ENCODE measurements around the gene IFNA17. TPM values are rescaled to one million over a fixed set of nuclear protein-coding genes. Genes with fewer than 3 reads are reported as not detected.

IFNA17 gene
- total RNA-seq, 1 experiment from 2014 or later = not detected

DNA sequence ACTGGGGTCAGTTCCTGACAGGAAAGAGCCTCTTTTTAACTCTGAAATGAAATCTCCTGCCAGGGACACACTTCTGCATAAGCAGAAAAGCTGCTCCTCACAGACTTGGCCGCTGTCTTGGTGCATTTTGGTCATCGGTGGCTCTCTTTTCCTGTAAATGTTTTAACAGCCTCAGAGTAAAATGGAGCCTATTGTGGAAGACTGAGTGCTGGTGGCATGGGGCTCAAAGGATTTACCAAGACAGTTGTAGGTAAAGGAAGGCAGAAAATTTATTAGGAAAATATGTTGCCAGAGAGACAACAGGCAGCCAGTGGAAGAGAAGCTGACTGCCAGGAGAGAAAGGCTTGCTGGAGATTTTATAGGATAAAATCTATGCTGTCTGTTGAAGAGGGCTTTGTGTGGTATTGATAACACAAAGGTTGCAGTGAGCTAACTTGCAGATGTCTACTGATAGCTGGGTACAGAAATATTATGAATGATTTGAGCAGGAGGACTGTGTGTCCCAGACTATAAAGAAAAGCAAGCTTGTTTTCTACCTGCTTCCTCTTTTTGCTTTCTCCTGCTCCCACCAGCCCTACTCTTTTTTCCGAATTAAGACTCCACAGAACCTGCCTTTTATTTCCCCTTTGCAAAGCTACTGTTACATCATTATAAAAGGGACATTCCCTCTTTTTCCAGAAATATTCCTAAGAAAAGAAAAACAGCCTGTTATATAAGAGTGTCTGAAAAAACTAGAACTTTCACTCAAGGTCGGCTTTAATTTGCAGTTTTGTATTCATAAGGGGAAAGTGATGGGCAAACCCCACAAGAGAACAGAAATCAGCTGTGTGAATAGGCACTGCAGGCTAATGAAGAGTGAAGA, 39.7 kb upstream of the IFNA17 start:
- Histone ChIP-seq H3K79me1 (ENCODE audit: insufficient read depth, low read depth, low read length, poor library complexity, severe bottlenecking) (no peaks in the 10 kb centered on the region), H3T11ph (ENCODE audit: low read length) (no peak overlapping the region), H4K5ac (ENCODE audit: insufficient read length, low read depth, low read length) (no peak overlapping the region), H3K23me2 (ENCODE audit: insufficient read length, low read depth, low read length, poor library complexity, severe bottlenecking) (no peaks in the 10 kb centered on the region), H3K14ac (ENCODE audit: insufficient read depth, low read length) (no peak overlapping the region), H2BK20ac (ENCODE audit: low read depth, low read length, poor library complexity, severe bottlenecking) (no peak overlapping the region), H3K4me1 (ENCODE audit: insufficient read depth, low read length) (no peaks in the 10 kb centered on the region), H3K27me3 (ENCODE audit: insufficient read depth, low read length) (peaks cover 42% of the 10 kb centered on the region), H3K9me3 (ENCODE audit: control insufficient read depth, low read depth, low read length) (no peaks in the 10 kb centered on the region), H2BK5ac (ENCODE audit: insufficient read length, low read length) (no peak overlapping the region), H2BK120ac (ENCODE audit: low read depth, low read length, poor library complexity, severe bottlenecking) (no peak overlapping the region), H3K27ac (ENCODE audit: insufficient read length, low read depth, low read length) (no peak overlapping the region), H4K8ac (replicated peaks; ENCODE audit: insufficient read length, low read depth, low read length) (no peak overlapping the region), H2BK15ac (ENCODE audit: low read depth, low read length) (no peak overlapping the region), H4K20me1 (ENCODE audit: control insufficient read depth, insufficient read depth, insufficient read length) (no peaks in the 10 kb centered on the region), H3K4ac (ENCODE audit: low read depth, low read length) (no peak overlapping the region), H3K9ac (ENCODE audit: extremely low read depth, insufficient read length, low read length) (no peak overlapping the region), H4K91ac (ENCODE audit: insufficient read length, low read depth, low read length) (no peak overlapping the region), H3K4me2 (ENCODE audit: insufficient read depth, insufficient read length, low read length) (no peak overlapping the region), H3K56ac (ENCODE audit: insufficient read length, low read depth, low read length) (no peak overlapping the region), H2BK12ac (ENCODE audit: insufficient read length, low read depth, low read length) (no peak overlapping the region), H3K79me2 (ENCODE audit: insufficient read depth, low read length) (no peaks in the 10 kb centered on the region), H3K23ac (ENCODE audit: insufficient read length, low read depth, low read length) (no peak overlapping the region), H2AFZ (ENCODE audit: low read length) (no peak overlapping the region), H2AK5ac (ENCODE audit: insufficient read length, low read length) (no peak overlapping the region), H3K18ac (ENCODE audit: insufficient read length, low read depth, low read length) (no peak overlapping the region)
- H3K4me3 Mint-ChIP-seq = no peak overlapping the region
- DNase-seq = no peak
- peaks cover 95% of the 10 kb centered on the region for H3K27me3 Mint-ChIP-seq (ENCODE audit: low read depth)
- no peaks in the 10 kb centered on the region; a peak in 1 of 7 replicates for H3K36me3 Mint-ChIP-seq (ENCODE audit: insufficient read depth in 1 of 3, low read depth in 3 of 3)
- peaks cover 0 to 5% of the 10 kb centered on the region in 2 experiments for H3K9me3 Mint-ChIP-seq
- WGBS (ENCODE audit: extremely low coverage, insufficient read length, low lambda C conversion rate) = no CpG with 5 or more reads among the region's 4 CpGs
- no peak overlapping the region; a peak in 1 of 7 replicates for H3K27ac Mint-ChIP-seq
- no peak for TF ChIP-seq CTCF (conservative IDR thresholded peaks at IDR 0.05)
- H3K4me1 Mint-ChIP-seq = peaks cover 0 to 6% of the 10 kb centered on the region in 2 experiments; a peak in 2 of 4 replicates
